Stimulated activated CD8-positive, alpha-beta memory T cell treated with anti-CD3 and anti-CD28 coated beads, Interleukin-4, amount 100 ng/mL, for 4 hours (primary cell): ENCODE data around the gene BPI.
"Not testable (repeated sequence)": the region's sequence is repeated elsewhere in the genome, so short reads cannot be mapped to it uniquely, and the experiment has no call there.

Experiments used
- DNase-seq, 2 donors: peaks; one replicate each; pipeline ENCODE4 v3.0.0-alpha.2; 2020; ENCODE audit warnings: low read depth in 2 of 2, low spot score in 1 of 2

BPI gene

DNA sequence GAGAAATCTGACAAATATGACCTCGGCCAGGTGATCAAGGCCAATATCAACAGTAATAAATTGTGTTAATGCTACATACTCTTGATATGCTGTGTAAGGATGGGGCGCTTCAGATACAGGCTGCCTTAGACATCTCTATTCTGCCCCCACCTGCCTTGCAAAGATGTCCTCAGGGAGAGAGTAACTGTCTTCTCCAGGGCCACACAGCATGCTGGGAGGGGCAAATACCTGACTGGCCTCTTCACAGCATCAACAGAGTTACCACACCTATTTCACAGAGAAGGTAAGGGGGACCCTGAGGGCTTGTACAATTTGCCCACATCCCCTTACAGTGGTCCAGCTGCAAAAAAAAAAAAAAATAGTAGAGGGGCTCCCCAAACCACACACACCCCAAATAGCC lies 26.3 kb upstream of the BPI start:
- DNase-seq: no peak

DNA sequence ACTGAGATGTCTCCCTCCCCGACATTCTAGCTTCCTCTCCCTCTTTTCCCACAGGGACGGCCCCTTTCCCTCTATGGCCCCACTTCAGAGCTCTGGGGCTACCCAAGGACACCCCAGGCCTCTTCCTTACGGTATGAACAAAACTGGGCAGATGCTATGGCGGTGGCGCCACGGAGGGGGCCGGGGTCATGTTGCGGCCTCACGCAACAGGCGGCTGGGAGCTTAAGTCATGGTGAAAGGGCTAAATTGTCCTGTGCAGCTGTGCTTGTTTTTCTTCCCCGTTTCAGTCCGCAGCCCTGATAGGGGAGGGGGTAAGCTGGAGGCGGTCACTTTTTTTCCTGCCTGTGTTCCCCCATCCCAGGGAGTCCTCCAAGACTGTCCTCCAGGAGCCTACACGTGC lies 25.8 kb upstream of the BPI start:
- DNase-seq: no peak

DNA sequence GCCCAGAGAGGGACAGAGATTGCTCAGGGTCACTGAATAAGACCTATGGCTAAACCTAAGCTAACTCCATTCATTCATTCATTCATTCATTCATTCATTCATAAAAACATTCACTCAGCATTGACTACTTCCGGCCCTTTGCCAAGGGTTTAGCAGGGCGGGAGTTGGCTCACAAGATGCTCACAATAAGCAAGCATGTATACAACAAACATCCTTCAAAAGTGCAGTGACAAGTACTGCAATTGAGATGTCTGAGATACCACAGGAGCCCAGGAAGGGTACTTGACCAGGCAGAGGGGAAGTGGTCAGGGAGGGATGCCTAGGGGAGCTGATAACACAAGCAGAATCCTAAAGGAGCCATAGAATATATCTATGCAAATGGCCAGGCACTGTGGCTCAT lies 25.2 kb upstream of the BPI start:
- DNase-seq: no peak

DNA sequence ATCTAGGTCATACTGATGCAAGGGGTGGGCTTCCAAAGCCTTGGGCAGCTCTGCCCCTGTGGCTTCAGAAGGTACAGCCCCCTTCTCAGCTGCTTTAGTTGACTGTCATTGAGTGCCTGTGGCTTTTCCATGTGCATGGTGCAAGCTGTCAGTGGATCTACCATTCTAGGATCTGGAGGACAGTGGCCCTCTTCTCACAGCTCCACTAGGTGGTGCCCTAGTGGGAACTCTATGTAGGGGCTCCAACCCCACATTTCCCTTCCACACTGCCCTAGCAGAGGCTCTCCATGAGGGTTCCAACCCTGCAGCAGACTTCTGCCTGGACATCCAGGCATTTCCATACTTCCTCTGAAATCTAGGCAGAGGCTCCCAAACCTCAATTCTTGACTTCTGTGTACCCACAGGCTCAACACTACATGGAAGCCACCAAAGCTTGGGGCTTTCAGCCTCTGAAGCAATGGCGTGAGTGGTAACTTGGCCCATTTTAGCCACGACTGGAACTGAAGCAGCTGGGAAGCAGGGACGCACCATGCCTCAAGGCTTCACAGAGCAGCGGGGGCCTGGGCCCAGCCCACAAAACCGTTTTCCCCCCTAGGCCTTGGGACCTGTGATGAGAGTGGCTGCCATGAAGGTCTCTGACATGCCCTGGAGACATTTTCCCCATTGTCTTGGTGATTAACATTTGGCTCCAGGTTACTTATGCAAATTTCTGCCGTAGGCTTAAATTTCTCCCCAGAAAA lies 22.6 kb upstream of the BPI start:
- not testable (repeated sequence) for DNase-seq

DNA sequence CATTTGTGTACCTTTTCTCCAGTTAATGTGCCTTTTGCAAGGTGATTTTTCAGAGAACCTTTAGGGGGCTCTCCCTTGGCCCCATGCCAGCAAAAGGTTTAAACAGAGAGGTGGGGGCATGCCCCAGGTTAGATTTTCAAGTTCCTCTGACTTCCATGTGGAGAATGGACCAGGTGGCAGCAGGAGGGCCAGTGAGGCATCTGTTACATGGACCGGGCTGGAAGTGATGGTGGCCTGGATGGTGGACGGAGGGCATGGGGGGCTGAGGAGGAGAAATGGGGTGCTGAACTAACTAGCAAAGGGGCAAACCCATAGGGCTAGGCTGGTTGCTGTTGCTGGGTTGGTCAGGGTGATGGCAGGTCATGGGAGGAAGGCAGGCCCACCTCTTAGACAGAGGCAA lies 20.7 kb upstream of the BPI start:
- DNase-seq: no peak

DNA sequence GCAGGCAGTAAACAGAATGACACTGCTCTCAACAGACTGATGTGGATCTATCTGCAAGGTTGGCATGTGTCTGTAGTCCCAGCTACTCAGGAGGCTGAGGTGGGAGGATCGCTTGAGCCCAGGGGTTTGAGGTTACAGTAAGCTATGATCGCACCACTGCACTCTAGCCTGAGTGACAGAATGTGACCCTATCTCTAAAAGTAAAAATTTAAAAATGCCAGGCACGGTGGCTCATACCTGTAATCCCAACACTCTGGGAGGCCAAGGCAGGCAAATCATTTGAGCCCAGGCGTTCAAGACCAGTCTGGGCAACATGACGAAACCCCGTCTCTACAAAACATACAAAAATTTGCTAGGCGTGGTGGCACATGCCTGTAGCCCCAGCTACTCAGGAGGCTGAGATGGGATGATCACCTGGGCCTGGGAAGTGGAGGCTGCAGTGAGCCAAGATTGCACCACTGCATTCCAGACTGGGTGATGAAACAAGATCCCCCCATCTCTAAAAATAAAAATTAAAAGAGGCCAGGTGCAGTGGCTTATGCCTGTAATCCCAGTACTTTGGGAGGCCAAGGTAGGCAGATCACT lies 19.8 kb upstream of the BPI start:
- not testable (repeated sequence) for DNase-seq

DNA sequence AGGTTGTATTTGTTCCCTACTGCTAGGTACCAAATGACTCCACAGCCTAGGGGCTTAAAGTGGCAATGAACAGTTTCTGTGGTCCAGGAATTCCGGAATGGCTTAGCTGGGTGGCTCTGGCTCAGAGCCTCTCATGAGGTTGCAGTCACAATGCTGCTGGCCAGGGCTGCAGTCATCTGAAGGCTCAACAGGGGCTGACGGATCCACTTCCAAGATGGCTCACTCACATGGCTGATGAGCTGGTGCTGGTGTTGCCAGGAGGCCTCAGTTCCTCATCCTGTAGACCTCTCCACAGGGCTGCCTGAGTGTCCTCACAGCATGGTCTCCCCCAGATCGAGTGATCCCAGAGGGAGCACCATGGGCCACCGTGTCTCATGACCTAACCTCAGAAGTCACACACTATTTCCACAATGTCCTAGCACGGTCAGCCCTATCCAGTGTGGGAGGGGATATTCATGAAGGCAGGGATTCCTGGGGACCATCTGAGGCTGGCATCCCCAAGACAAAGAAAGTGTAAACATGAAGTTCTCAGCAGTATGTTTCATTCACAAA lies 19.0 kb upstream of the BPI start:
- DNase-seq: no peak

DNA sequence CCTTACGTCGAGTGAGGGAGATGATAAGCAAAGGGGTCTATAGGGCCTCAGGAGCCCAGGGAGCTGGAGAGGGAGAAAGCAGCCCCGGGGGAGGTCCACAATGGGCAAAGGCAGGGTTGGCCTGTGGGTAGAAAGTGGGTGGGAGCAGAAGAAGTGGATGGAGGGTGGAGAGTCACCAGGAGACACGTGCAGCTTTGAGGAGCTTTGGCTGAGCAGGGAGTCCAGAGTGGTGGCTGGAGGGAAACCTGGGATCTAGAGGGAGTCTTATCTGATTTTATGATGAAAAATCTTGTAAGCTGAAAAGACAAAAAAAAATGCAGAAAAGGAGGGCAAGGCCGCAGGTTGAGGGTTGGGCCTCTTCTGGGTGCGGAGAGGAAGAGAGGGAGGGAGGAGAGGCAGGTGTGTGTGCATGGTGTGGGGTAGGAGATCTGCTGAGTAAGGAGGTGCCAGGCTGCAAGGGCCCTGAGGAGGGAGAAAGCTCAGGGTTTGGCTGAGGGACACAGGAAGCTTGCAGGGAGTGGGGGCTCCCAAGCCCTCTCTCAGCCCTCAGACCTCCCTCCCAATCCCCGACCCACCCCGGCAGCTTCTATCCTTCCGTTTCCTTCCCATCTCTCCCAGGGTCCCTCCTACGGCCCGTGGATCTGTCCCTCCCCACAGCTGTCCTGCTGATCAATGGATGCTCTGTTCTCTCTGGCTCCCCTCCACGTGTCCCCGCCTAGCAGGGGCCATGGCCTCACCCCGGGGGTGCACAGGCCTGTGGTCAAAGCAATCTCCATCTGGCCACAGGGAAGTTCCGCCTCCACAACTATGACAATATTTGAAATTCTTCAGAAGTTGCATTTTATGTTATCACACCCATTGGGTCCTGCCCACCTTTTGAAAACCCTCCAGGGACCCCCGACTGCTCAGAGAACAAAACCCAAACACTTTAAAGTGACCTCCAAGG lies 17.1 kb upstream of the BPI start:
- no peak for DNase-seq

DNA sequence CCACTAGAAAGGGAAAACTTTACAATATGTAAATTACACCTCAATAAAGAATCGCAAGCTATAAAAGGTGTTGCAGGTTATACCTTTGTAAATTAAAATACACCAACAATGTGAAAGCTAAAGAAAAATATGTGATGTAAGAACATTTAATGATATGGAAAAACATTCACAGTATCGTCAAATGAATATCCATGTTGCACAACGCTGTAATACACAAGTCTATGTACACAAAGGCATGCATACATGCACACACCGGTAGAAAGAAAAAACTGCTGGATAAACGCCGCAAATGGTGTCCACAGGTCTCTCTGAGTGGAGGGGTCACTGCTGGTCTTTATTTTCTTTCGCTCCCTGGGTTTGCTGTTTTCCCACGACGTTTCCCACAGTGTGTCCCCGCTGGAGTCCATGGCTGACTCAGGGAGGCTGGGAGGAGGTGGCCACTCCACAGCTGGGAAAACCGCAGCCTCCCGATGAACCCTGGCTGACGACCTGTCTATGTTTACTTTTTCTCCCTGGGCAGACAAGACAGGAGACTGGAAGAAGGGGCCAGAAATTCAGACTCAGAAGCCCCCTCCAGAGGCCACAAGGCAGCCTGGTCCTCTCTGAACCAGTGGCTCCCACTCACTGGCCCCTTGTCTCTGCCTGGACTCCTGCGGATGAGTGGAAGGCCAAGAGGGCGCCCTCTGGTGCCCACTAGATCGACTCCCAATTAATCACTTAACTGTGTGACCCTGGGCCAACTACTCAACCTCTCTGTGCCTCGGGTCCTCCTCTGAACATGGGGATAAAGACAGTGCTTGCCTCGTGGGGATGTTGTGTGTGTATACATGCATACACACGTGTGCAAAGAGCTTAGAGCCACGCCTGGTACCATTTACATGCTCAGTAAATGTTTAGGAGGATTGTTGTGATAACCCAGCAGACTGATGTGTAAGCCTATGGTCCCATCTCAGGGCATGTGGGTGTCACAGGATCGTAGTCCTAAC lies 12.8 kb upstream of the BPI start:
- DNase-seq: no peak

DNA sequence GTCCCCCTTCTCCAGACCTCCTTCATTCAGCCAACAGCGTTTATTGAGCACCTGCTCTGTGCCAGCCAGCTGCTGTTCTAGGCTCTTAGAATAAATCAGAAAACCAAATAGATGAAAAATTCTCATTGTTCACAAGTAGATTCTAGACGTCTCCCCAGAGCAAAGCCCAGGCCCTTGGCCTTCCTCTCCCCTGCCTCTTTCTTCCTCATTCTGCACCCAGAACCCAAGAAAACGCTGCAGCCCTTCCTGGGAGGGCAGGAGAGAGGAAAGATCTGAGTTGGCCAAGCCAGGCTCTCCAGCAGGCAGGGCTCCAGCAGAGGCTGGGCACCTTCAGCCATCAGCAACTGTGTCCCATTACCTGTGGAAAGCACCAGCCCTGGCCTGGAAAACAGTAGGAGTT lies 12.0 kb upstream of the BPI start:
- DNase-seq: no peak

DNA sequence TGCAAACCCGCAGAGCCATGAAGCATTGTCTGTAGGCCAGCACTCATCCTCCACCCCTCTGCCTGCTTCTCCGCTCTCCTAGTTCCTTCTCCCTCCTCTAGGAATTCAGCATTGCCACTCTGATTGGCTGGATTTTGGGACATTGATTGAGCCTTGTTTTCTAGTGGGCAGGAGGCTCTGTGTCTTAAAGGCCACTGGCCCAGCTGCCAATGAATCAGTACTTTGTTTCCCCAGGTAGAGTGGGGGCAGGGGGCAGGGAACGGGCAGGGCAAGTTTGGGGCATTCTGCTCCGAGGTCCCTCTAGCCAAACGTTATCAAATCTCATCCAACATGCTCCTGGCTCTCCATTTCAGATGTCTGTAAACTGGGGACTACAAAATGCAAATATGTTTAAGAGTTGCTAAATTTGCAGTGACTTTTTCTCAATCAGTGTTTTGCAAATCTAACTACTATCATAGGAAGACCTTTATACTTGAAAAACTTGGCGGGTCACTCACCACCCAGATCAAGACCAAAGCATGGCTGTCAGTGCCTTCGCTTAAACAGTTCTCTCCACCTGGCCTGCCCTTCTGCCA lies 10.4 kb upstream of the BPI start:
- no peak for DNase-seq

DNA sequence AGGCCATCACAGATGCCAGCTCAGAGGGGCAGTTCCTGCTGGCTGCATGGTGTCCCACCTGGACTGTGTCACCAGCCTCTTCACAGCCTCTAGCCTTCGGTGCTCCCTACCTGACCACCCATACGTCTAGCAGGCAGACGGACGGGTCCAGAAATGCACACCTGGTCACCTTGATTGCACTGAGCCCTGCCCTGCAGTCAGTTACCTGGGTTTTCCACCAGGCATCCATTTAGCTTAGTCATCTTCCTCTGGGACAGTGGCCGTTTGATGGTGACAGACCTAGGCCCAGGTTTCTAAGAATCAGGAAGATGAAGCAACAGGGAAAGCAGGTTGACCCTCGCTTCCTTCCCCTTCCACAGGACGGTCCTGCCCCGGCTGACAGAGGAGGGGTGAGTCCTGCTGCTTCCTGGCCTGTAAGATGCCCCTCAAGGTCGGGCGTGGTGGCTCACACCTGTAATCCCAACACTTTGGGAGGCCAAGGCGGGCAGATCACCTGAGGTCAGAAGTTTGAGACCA lies 9.8 kb upstream of the BPI start:
- no peak for DNase-seq

DNA sequence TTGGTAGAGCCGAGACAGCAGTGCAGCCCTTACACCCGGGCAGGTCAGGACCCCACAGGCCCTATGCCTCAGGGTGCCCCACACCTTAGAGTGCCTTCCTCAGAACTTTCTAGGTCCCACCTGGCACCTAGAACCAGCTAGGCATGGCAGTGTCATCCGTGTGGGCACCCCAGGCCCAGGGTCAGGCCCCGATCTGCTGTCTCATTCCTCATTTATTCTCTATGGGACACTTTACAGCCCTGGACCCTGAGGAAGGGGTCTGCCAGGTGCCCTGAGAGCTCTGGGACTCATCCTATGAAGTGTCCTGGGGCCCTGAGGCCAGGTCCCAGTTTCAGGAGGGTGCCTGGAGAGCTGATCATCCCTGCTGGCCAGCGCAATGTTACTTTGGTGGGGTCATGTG lies 8.1 kb upstream of the BPI start:
- no peak for DNase-seq

DNA sequence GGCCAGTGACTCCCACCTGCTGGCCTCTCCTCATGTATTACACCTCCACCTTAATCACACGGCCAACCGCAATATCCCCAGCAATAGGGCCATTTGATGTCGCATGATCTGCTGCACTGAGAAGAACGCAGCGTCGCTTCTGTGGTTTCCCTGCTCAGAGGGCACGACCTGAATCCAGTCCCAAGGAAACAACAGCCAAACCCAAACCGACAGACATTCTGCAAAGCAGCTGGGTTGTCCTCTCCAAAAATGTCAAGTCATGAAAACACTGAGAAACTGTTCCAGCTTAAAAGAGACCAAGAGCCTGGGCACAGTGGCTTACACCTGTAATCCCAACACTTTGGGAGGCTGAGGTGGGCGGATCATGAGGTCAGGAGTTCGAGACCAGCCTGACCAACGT lies 7.5 kb upstream of the BPI start:
- DNase-seq: no peak

DNA sequence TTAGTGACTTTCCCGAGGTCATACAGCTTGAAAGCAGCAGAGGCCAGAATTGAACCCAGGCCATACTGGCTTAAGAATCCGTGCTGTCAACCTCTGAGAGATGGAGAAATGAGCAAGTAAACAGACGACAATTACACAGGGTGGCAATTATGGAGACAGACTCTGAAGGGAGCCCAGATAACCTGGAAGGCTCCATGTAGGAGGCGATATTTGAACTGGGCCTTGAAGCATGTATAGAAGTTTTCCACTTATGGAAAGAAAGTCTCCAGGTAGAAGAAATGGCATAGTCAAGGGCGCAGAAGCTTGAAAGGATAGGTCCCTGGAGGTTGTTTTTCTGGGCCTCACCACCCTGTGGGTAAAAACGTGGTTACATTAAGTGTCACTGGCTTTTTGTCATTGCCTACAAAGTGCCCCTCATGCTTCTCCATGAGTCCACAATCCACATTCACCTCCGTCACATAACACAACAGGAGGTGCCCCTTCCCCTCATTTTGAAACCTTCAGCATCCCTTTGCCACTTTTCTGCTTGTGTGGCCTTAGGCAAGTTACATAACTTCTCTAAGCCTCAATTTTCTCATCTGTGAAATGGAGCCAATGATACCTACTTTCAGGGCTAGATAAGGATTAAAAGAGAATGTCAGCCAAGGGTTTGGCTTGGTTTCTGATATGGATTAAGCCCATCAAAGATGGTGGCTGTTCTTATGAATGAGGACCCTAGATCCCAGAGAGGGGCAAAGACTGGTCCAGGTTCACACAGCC lies 5.9 kb upstream of the BPI start:
- no peak for DNase-seq

DNA sequence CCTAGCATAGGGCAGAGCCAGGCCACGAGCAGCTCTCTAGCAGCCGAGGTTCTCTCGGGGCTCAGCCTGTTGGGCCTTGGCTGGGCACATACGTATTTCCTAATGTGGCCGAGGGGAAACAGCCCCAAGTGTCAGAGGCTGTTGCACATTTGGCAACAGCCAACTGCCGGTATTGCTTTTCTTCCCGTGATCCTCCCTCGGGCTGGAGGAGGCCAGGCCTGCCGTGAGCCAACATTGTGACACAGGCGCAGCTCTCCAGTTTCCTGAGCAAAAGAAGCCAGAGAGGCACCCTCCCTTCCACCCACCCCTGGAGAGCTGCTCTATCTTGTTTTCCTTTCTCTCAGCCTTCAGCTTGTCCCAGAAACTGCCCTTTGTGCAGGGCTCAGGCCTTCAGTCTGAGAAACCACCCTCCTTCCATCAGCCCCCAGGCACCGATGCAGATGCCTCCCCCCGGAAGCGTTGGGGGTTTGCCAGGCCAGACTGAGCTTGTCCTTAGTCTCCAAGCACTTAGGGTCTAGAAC lies 5.1 kb upstream of the BPI start:
- DNase-seq: no peak

DNA sequence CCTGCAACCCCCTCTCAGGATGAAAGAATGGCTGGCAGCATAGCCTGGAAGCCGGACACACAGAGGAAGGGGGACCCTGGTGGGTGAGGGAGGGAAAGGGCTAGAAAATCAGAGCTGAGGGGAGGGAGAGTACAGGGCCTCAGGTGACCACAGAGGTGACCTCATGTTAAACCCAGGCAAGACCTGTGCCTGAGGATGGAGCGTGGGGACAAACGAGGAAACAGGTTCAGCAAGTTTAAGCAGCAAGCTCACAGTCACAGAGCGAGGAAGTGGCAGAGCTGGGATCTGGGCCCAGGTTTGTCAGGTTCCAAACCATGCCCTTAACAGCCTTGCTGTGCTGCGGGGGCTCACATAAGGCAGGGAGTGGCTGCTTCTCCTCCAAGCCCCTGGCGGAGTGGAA lies 4.0 kb upstream of the BPI start:
- no peak for DNase-seq

DNA sequence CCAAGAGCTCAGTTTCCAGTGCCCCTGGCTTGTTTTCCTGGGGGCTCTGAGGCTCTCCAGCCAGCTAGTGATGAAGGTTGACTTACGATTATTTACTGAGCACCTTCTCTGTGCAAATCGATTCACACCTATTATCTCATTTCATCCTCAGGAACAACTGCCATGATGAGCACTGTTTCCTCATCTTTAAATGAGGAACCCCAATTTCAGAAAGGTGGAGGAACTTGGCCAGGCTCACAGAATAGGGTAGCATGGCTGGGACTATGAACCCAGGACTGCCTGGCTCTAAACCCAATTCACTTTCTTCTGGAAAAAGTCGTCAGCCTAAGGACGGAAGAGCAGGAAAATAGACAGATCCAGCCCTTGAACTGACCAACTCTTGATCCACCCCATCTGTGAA lies 3.5 kb upstream of the BPI start:
- no peak for DNase-seq

DNA sequence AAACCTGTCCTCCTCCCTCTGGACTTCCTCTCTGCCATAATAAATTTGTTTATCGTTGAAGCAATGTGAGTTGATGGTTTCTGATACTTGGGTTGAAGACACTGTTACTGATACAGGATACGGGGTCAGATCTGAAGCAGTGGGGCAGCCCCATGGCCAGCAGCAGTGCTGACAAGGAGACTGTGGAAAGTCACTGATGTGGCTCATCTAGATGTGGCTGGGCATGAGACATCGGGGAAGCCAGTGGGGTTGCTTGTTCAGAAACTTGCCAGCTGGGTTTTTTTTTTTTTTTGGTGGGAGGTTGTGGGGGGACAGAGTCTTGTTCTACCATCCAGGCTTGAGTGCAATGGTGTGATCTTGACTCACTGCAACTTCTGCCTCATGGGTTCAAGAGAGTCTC lies 2.6 kb upstream of the BPI start:
- no peak for DNase-seq
